NCI-H748 (cell line): ENCODE results near the gene POLD1.
"Not testable (repeated sequence)": the region's sequence is repeated elsewhere in the genome, so short reads cannot be mapped to it uniquely, and the experiment has no call there.

Source experiments
- DNase-seq: peaks from one replicate; lab custom pipeline; 2025; ENCODE audit not compliant: unreplicated experiment; lab: John Stamatoyannopoulos, UW

The POLD1 gene

GRCh38 chr19:50383852-50384684 lies at the start of gene POLD1:
Gene POLD1 (plus strand): TSS chr19:50384347. CDS start chr19:50398852, 14,505 bp downstream.
- DNase-seq = peak; percentile 99

- DNase-seq = no peak
Measured at GRCh38 chr19:50334741-50335421, 49.3 kb upstream of the POLD1 start.

- not testable (repeated sequence) for DNase-seq
Measured at GRCh38 chr19:50337031-50337430, 47.1 kb upstream of the POLD1 start.

- DNase-seq = no peak
Measured at GRCh38 chr19:50340331-50340730, 43.8 kb upstream of the POLD1 start.

- DNase-seq = no peak
Measured at GRCh38 chr19:50341091-50341564, 43.0 kb upstream of the POLD1 start.

GRCh38 chr19:50344661-50345318 lies 39.4 kb upstream of the POLD1 start:
- DNase-seq = no peak

- DNase-seq = not testable (repeated sequence)
Measured at GRCh38 chr19:50347089-50347581, 37.0 kb upstream of the POLD1 start.

GRCh38 chr19:50349277-50350057 lies 34.7 kb upstream of the POLD1 start:
- no peak for DNase-seq

GRCh38 chr19:50352242-50352641 lies 31.9 kb upstream of the POLD1 start:
- DNase-seq = no peak

- not testable (repeated sequence) for DNase-seq
Measured at GRCh38 chr19:50353487-50353880, 30.7 kb upstream of the POLD1 start.

- DNase-seq = no peak
Measured at GRCh38 chr19:50356691-50357177, 27.4 kb upstream of the POLD1 start.

- DNase-seq = peak; percentile 92
Measured at GRCh38 chr19:50357178-50358100, 26.7 kb upstream of the POLD1 start.

GRCh38 chr19:50358483-50359327 lies 25.4 kb upstream of the POLD1 start:
- peak; percentile 88 for DNase-seq

- no peak for DNase-seq
Measured at GRCh38 chr19:50359328-50359818, 24.8 kb upstream of the POLD1 start.

- DNase-seq = no peak
Measured at GRCh38 chr19:50361290-50362029, 22.7 kb upstream of the POLD1 start.

- no peak for DNase-seq
Measured at GRCh38 chr19:50362030-50362412, 22.1 kb upstream of the POLD1 start.

GRCh38 chr19:50362656-50363424 lies 21.3 kb upstream of the POLD1 start:
- no peak for DNase-seq
